ENCODE results near the gene CFHR4.
"Not testable (repeated sequence)": the region's sequence is repeated elsewhere in the genome, so short reads cannot be mapped to it uniquely, and the experiment has no call there.

Gene CFHR4

DNA sequence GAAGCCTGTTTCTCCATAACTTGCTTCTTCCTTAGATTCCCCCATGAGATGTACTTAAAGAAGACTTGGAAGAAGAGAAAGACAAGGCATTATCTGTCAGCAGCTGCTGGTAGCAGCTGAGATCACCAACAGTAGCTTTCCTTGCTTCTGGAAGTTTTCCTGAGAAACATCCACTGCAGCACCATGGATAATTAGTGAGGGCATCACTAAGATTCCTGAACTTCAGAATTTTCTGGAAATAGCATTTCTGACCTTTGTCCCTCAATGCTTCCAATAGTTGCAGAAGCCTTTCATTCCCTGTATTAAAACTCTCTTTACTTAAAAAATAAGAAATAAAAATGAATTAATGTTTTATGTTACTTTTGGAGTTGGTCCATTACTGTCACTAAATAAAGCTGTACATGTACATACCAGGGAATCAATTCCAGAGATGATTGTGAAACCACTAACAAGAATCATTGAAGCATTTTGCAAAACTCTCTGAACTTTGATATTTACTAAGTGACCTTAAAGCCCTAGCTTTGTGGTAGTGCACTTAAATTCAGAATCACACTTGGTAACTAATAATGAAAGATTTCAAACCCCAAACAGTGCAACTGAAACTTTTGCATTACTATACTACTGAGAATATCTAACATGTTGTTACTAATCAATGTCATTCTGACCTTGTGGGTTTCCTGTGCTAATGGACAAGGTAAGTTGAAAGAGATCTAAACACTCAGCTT lies at the start of gene CFHR4:
TSS of gene CFHR4 (plus strand) at position 538 of the 725 bp plus-strand sequence. CDS start at position 637, 99 bp downstream.
- Histone ChIP-seq H3K9me3 (ENCODE audit: control insufficient read depth, low read length) (no peaks in the 10 kb centered on the region), H3K36me3 (ENCODE audit: control insufficient read depth, insufficient read depth, low read length) (no peaks in the 10 kb centered on the region), H3K4me3 (ENCODE audit: low read length) (no peak within 1 kb of the TSS), H3K27me3 (ENCODE audit: control insufficient read depth, insufficient read depth, low read length) (no peaks in the 10 kb centered on the region), H3K4me1 (ENCODE audit: control insufficient read depth, insufficient read depth, low read length) (no peaks in the 10 kb centered on the region), H3K9ac (ENCODE audit: low read length) (no peak within 1 kb of the TSS)

GRCh38 chr1:196849613-196850492 lies 38.0 kb upstream of the CFHR4 start:
- not testable (repeated sequence) for H3K36me3 ChIP-seq (ENCODE audit: control insufficient read depth, insufficient read depth, low read length); H3K4me1 ChIP-seq (ENCODE audit: control insufficient read depth, insufficient read depth, low read length); H3K9me3 ChIP-seq (ENCODE audit: control insufficient read depth, low read length); H3K9ac ChIP-seq (ENCODE audit: low read length); H3K27me3 ChIP-seq (ENCODE audit: control insufficient read depth, insufficient read depth, low read length); H3K4me3 ChIP-seq (ENCODE audit: low read length)

- Histone ChIP-seq H3K9ac (ENCODE audit: low read length) (no peak overlapping the region), H3K36me3 (ENCODE audit: control insufficient read depth, insufficient read depth, low read length) (no peaks in the 10 kb centered on the region), H3K9me3 (ENCODE audit: control insufficient read depth, low read length) (no peaks in the 10 kb centered on the region), H3K4me3 (ENCODE audit: low read length) (no peak overlapping the region), H3K27me3 (ENCODE audit: control insufficient read depth, insufficient read depth, low read length) (no peaks in the 10 kb centered on the region), H3K4me1 (ENCODE audit: control insufficient read depth, insufficient read depth, low read length) (no peaks in the 10 kb centered on the region)
Observed at GRCh38 chr1:196856053-196856452, 31.8 kb upstream of the CFHR4 start.

- H3K4me1 ChIP-seq (ENCODE audit: control insufficient read depth, insufficient read depth, low read length), result no peaks in the 10 kb centered on the region
- no peaks in the 10 kb centered on the region for H3K27me3 ChIP-seq (ENCODE audit: control insufficient read depth, insufficient read depth, low read length)
- H3K36me3 ChIP-seq (ENCODE audit: control insufficient read depth, insufficient read depth, low read length), result no peaks in the 10 kb centered on the region
- no peak overlapping the region for H3K9ac ChIP-seq (ENCODE audit: low read length)
- no peak overlapping the region for H3K4me3 ChIP-seq (ENCODE audit: low read length)
- H3K9me3 ChIP-seq (ENCODE audit: control insufficient read depth, low read length), result no peaks in the 10 kb centered on the region
Observed at GRCh38 chr1:196857188-196857587, 30.7 kb upstream of the CFHR4 start.

DNA sequence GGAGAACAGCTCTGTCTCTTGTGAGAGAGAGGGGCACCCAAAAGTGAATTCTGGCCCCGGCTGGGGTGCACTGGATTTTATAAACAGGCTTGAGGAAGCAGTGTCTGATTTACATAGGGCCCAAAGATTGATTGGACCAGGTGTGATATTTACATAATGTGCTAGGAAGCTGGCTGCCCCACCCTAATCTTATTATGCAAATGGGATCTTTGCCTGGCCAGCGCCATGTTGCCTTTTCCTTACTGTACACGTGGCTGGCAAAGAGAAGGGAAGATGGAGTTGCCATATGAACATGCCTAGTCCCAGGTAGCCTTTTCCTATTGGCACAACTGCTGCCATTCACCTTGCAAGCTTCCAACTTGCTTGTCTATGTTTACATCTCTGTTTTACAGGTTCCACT lies 29.0 kb upstream of the CFHR4 start:
- Histone ChIP-seq H3K36me3 (ENCODE audit: control insufficient read depth, insufficient read depth, low read length) (no peaks in the 10 kb centered on the region), H3K4me1 (ENCODE audit: control insufficient read depth, insufficient read depth, low read length) (no peaks in the 10 kb centered on the region), H3K9me3 (ENCODE audit: control insufficient read depth, low read length) (no peaks in the 10 kb centered on the region), H3K4me3 (ENCODE audit: low read length) (no peak overlapping the region), H3K27me3 (ENCODE audit: control insufficient read depth, insufficient read depth, low read length) (no peaks in the 10 kb centered on the region), H3K9ac (ENCODE audit: low read length) (no peak overlapping the region)

- H3K9ac ChIP-seq (ENCODE audit: low read length), result no peak overlapping the region
- no peak overlapping the region for H3K4me3 ChIP-seq (ENCODE audit: low read length)
- H3K36me3 ChIP-seq (ENCODE audit: control insufficient read depth, insufficient read depth, low read length), result no peaks in the 10 kb centered on the region
- H3K9me3 ChIP-seq (ENCODE audit: control insufficient read depth, low read length), result no peaks in the 10 kb centered on the region
- H3K4me1 ChIP-seq (ENCODE audit: control insufficient read depth, insufficient read depth, low read length), result no peaks in the 10 kb centered on the region
- H3K27me3 ChIP-seq (ENCODE audit: control insufficient read depth, insufficient read depth, low read length), result no peaks in the 10 kb centered on the region
Observed at GRCh38 chr1:196860323-196860884, 27.4 kb upstream of the CFHR4 start.

GRCh38 chr1:196861429-196861828 lies 26.4 kb upstream of the CFHR4 start:
- no peak overlapping the region for H3K9ac ChIP-seq (ENCODE audit: low read length)
- no peaks in the 10 kb centered on the region for H3K9me3 ChIP-seq (ENCODE audit: control insufficient read depth, low read length)
- H3K27me3 ChIP-seq (ENCODE audit: control insufficient read depth, insufficient read depth, low read length), result no peaks in the 10 kb centered on the region
- no peaks in the 10 kb centered on the region for H3K36me3 ChIP-seq (ENCODE audit: control insufficient read depth, insufficient read depth, low read length)
- no peaks in the 10 kb centered on the region for H3K4me1 ChIP-seq (ENCODE audit: control insufficient read depth, insufficient read depth, low read length)
- H3K4me3 ChIP-seq (ENCODE audit: low read length), result no peak overlapping the region

GRCh38 chr1:196866974-196867373 lies 20.9 kb upstream of the CFHR4 start:
- H3K9ac ChIP-seq (ENCODE audit: low read length), result no peak overlapping the region
- no peaks in the 10 kb centered on the region for H3K4me1 ChIP-seq (ENCODE audit: control insufficient read depth, insufficient read depth, low read length)
- H3K4me3 ChIP-seq (ENCODE audit: low read length), result no peak overlapping the region
- no peaks in the 10 kb centered on the region for H3K27me3 ChIP-seq (ENCODE audit: control insufficient read depth, insufficient read depth, low read length)
- no peaks in the 10 kb centered on the region for H3K9me3 ChIP-seq (ENCODE audit: control insufficient read depth, low read length)
- no peaks in the 10 kb centered on the region for H3K36me3 ChIP-seq (ENCODE audit: control insufficient read depth, insufficient read depth, low read length)

DNA sequence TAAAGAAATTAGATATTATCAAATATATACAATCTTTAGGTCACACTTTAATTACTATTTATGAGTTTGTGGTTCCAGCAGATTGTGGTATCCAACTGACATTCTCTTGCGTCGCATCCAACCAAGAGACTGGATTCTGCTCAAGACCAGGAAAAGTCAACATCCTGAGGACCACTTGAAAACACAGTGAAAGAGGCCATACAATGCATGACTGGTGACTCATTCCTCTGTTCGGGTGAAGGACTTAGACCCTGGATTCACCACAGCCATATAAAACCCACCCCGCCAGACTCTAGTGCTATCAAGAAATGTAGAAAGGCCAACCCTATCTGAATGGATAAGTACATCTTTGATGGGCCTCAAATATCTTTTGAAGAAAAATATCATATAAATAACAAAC lies 14.5 kb upstream of the CFHR4 start:
- Histone ChIP-seq H3K4me1 (ENCODE audit: control insufficient read depth, insufficient read depth, low read length) (no peaks in the 10 kb centered on the region), H3K9me3 (ENCODE audit: control insufficient read depth, low read length) (no peaks in the 10 kb centered on the region), H3K36me3 (ENCODE audit: control insufficient read depth, insufficient read depth, low read length) (no peaks in the 10 kb centered on the region), H3K4me3 (ENCODE audit: low read length) (no peak overlapping the region), H3K9ac (ENCODE audit: low read length) (no peak overlapping the region), H3K27me3 (ENCODE audit: control insufficient read depth, insufficient read depth, low read length) (no peaks in the 10 kb centered on the region)

GRCh38 chr1:196875935-196876334 lies 11.9 kb upstream of the CFHR4 start:
- Histone ChIP-seq H3K4me3 (ENCODE audit: low read length) (no peak overlapping the region), H3K27me3 (ENCODE audit: control insufficient read depth, insufficient read depth, low read length) (no peaks in the 10 kb centered on the region), H3K36me3 (ENCODE audit: control insufficient read depth, insufficient read depth, low read length) (no peaks in the 10 kb centered on the region), H3K4me1 (ENCODE audit: control insufficient read depth, insufficient read depth, low read length) (no peaks in the 10 kb centered on the region), H3K9me3 (ENCODE audit: control insufficient read depth, low read length) (no peaks in the 10 kb centered on the region), H3K9ac (ENCODE audit: low read length) (no peak overlapping the region)

- no peak overlapping the region for H3K9ac ChIP-seq (ENCODE audit: low read length)
- H3K36me3 ChIP-seq (ENCODE audit: control insufficient read depth, insufficient read depth, low read length), result no peaks in the 10 kb centered on the region
- H3K4me1 ChIP-seq (ENCODE audit: control insufficient read depth, insufficient read depth, low read length), result no peaks in the 10 kb centered on the region
- no peaks in the 10 kb centered on the region for H3K9me3 ChIP-seq (ENCODE audit: control insufficient read depth, low read length)
- H3K4me3 ChIP-seq (ENCODE audit: low read length), result no peak overlapping the region
- H3K27me3 ChIP-seq (ENCODE audit: control insufficient read depth, insufficient read depth, low read length), result no peaks in the 10 kb centered on the region
Observed at GRCh38 chr1:196877964-196878363, 9.9 kb upstream of the CFHR4 start.

DNA sequence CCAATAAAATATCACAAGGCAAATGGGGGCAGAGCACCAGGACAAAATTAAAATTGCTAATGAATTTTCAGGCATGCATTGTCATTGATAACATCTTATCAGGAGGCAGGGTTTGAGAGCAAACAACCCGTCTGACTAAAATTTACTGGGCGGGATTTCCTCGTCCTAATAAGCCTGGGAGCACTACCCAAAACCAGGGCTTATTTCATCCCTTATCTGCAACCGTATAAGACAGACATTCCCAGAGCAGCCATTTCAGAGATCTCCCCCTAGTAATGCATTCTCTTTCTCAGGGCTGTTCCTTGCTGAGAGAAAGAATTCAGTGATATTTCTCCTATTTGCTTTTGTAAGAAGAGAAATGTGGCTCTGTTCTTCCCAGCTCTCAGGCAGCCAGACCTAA lies 1.3 kb upstream of the CFHR4 start:
- not testable (repeated sequence) for H3K27me3 ChIP-seq (ENCODE audit: control insufficient read depth, insufficient read depth, low read length); H3K9ac ChIP-seq (ENCODE audit: low read length); H3K36me3 ChIP-seq (ENCODE audit: control insufficient read depth, insufficient read depth, low read length); H3K9me3 ChIP-seq (ENCODE audit: control insufficient read depth, low read length); H3K4me3 ChIP-seq (ENCODE audit: low read length); H3K4me1 ChIP-seq (ENCODE audit: control insufficient read depth, insufficient read depth, low read length)
